Activated CD4-positive, alpha-beta memory T cell treated with anti-CD3 and anti-CD28 coated beads, Interleukin-2, amount 10 ng/mL, durations not matched to agents 7 days and 5 days (primary cell): ENCODE measurements around the gene ARV1. TPM values are rescaled to one million over a fixed set of nuclear protein-coding genes. Genes with fewer than 3 reads are reported as not detected.

Source experiments
- CTCF ChIA-PET: fragments of 350-600 bp; sonication (Branson Sonifier 250); formaldehyde crosslinking; loops from one replicate; lab custom pipeline; 2021; ENCODE audit warnings: antibody characterized with exemption, inconsistent platforms; lab: Charles Lee
- POLR2A ChIA-PET: fragments of 350-600 bp; sonication (Branson Sonifier 250); formaldehyde crosslinking; loops from one replicate; lab custom pipeline; 2021; ENCODE audit warnings: antibody characterized with exemption; lab: Charles Lee
- DNase-seq: peaks from one replicate; pipeline ENCODE4 v3.0.0-alpha.2; 2020
- H3K27ac Mint-ChIP-seq: one replicate; pipeline ENCODE4 v1.8.0; 2021; ENCODE audit warnings: mild to moderate bottlenecking, mixed read lengths
- H3K27me3 Mint-ChIP-seq: one replicate; pipeline ENCODE4 v1.8.0; 2021; ENCODE audit warnings: mixed read lengths
- H3K36me3 Mint-ChIP-seq: one replicate; pipeline ENCODE4 v1.8.0; 2021; ENCODE audit warnings: low read depth, mixed read lengths
- H3K4me1 Mint-ChIP-seq: one replicate; pipeline ENCODE4 v1.8.0; 2021; ENCODE audit warnings: mixed read lengths
- H3K4me3 Mint-ChIP-seq: one replicate; pipeline ENCODE4 v1.8.0; 2021; ENCODE audit warnings: mild to moderate bottlenecking, mixed read lengths
- H3K9me3 Mint-ChIP-seq: one replicate; pipeline ENCODE4 v1.8.0; 2021; ENCODE audit warnings: mixed read lengths
- total RNA-seq, 2 experiments: library from RNA; stranded (reverse); gene quantifications; one replicate each; pipeline ENCODE4 v1.2.3, GENCODE V29; 2021

The ARV1 gene
- total RNA-seq = 10 to 100 TPM; 13.2 to 15.3 TPM

DNA sequence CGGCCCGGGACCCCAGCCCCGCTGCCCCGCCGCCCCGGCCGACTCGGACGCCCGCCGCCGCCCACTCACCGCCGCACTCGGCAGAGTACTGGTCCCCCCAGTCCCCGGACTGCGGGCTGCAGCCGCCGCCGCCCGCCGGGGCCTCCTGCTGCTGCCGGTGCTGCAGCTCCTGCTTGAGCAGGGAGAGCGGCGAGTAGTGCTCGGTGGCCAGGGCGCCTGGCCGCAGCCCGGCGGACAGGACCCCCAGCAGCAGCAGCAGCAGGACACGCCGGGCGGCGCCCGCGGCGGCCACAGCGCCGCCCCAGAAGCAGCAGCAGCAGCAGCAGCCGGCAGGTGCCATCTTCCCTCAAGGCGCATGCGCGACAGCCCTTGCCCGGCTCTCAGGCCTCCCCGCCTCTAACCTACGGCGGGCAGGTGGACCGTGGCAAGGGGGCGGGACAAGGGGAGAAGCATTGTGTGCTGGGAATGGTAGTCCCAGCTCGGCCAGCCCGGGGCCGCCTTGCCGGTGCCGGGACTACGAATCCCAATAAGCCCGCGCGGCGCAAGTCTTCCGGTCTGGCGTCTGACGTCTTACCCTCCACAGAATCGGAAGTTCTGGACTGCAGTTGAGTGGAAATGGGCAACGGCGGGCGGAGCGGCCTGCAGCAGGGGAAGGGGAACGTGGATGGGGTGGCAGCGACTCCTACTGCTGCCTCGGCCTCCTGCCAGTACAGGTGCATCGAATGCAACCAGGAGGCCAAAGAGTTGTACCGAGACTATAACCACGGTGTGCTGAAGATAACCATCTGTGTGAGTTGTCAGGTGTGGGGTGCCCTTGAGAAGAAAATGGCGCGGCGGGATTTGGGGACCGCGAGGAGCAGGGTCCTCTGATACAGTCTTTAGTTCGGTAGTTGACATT lies at the start of gene ARV1, which contains the start of gene TTC13:
Gene ARV1 (plus strand): TSS at position 604 of the 898 bp plus-strand sequence. CDS start 12 bp downstream, at position 616.
Gene TTC13 (minus strand): TSS at position 371 of the 898 bp plus-strand sequence. CDS start 31 bp downstream, at position 340.
- Mint-ChIP-seq H3K4me1 (peaks cover 34% of the 10 kb centered on the region), H3K27ac (peak within 1 kb of the TSS; percentile 98), H3K27me3 (no peaks in the 10 kb centered on the region), H3K36me3 (peaks cover 30% of the 10 kb centered on the region), H3K4me3 (peak within 1 kb of the TSS; percentile 96), H3K9me3 (no peaks in the 10 kb centered on the region)
- ChIA-PET CTCF (interaction anchor here (0.6 to 2.1 kb wide), 12 partner anchors 8 to 335 kb away, joined by 3 to 9 read pairs (median 3); no protein-coding TSS in a partner anchor), POLR2A (interaction anchor here (0.6 to 3.8 kb wide), 11 partner anchors 9 to 551 kb away, joined by 3 to 18 read pairs (median 4); partner anchors contain the start of genes EXOC8, FAM89A and SPRTN)
- DNase-seq = peak; percentile 98

DNA sequence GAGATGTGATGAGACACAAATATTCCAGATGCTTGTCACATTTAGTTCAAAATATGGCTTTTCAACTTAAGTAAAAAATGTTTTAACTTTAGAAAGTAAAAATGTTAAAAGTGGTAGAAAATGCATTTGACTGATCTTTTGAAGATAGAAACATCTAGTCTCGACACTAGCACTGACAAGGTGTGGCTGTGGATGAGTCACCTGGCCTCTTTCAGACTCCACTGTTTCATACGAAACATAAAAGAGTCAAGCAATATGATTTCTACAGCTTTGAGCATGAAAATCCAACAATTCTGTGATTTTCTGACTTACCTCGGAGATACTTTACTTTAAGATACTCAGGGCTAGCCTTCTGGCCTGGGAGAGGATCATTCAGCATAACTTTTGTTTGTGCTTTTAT lies 47.9 kb upstream of the ARV1 start:
- no peak overlapping the region for H3K4me3 Mint-ChIP-seq
- H3K27ac Mint-ChIP-seq = no peak overlapping the region
- DNase-seq = no peak
- no peaks in the 10 kb centered on the region for H3K9me3 Mint-ChIP-seq
- ChIA-PET CTCF (no interaction called here), POLR2A (no interaction called here)
- H3K36me3 Mint-ChIP-seq = peaks cover 35% of the 10 kb centered on the region
- peaks cover 5% of the 10 kb centered on the region for H3K4me1 Mint-ChIP-seq
- H3K27me3 Mint-ChIP-seq = no peaks in the 10 kb centered on the region

- POLR2A ChIA-PET = no interaction called here
- no peak for DNase-seq
- H3K27ac Mint-ChIP-seq = no peak overlapping the region
- CTCF ChIA-PET = no interaction called here
- peaks cover 45% of the 10 kb centered on the region for H3K36me3 Mint-ChIP-seq
- no peaks in the 10 kb centered on the region for H3K27me3 Mint-ChIP-seq
- H3K4me1 Mint-ChIP-seq = peaks cover 26% of the 10 kb centered on the region
- H3K9me3 Mint-ChIP-seq = no peaks in the 10 kb centered on the region
- no peak overlapping the region for H3K4me3 Mint-ChIP-seq
Measured at GRCh38 chr1:230935852-230936251, 43.0 kb upstream of the ARV1 start.

DNA sequence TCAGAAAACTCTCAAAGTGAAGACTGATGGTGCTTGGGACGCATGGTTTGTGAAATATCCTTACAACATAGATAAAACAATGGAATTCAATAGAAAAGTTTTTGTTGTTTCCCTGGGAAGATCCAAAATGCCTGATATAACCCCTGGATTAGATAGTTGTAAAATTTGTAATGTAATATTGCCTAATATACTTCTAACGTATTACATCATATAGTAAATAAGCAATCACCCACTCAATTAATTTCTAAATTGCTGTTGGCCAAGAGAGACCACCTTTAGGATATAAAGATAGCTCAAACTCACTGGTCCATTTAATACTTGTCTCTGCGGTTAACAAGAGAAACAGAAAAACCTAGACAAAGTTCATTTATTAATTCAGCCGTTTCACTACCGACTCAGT lies 42.4 kb upstream of the ARV1 start:
- POLR2A ChIA-PET = no interaction called here
- Mint-ChIP-seq H3K4me3 (no peak overlapping the region), H3K27me3 (no peaks in the 10 kb centered on the region), H3K9me3 (no peaks in the 10 kb centered on the region), H3K27ac (no peak overlapping the region), H3K36me3 (peaks cover 42% of the 10 kb centered on the region), H3K4me1 (peaks cover 22% of the 10 kb centered on the region)
- CTCF ChIA-PET = no interaction called here
- no peak for DNase-seq

DNA sequence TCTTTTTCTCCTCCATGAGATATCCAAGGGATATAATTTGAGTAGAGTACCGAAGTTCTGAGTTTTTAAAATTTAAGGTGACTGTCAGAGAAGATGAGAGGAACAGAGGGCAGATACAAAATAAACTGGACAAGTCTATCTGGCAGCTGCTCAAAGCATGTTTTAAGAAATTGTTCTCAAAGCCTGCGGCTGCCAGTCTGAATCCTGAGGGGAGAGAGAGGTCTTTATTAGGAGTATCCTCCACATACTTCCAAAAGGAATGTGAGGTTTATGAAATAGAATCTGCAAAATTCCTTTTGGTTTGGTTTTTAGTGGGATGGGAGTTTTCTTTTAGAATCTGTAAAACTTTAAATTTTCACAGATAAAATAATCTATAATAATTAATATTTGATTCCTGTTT lies 41.5 kb upstream of the ARV1 start:
- H3K4me1 Mint-ChIP-seq = peaks cover 22% of the 10 kb centered on the region
- no peak overlapping the region for H3K4me3 Mint-ChIP-seq
- H3K27ac Mint-ChIP-seq = no peak overlapping the region
- H3K27me3 Mint-ChIP-seq = no peaks in the 10 kb centered on the region
- POLR2A ChIA-PET = no interaction called here
- DNase-seq = no peak
- H3K36me3 Mint-ChIP-seq = peaks cover 44% of the 10 kb centered on the region
- no peaks in the 10 kb centered on the region for H3K9me3 Mint-ChIP-seq
- CTCF ChIA-PET = no interaction called here

DNA sequence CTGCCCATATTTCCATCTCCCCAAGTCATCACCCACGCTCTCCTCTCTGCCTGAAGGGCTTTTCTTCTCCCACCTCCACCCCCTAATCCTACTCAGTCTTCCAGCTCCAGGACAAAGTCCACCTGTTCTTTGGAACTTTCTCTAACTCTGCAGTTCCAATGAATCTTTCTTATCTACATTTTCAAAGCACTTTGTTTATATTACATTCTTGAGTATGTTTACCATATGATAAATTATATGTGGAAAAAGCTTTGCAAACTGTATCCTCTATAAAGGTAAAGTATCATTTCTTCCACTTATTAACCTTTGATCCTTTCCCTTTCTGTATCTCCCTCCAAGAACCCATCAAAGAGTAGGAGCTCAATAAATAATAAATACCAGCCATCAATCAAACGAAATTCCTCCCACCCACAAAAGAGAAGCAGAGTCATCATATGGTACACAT lies 39.9 kb upstream of the ARV1 start:
- POLR2A ChIA-PET = no interaction called here
- Mint-ChIP-seq H3K4me3 (no peak overlapping the region), H3K36me3 (peaks cover 47% of the 10 kb centered on the region), H3K27ac (no peak overlapping the region), H3K27me3 (no peaks in the 10 kb centered on the region), H3K9me3 (no peaks in the 10 kb centered on the region), H3K4me1 (peaks cover 24% of the 10 kb centered on the region)
- CTCF ChIA-PET = no interaction called here
- no peak for DNase-seq

DNA sequence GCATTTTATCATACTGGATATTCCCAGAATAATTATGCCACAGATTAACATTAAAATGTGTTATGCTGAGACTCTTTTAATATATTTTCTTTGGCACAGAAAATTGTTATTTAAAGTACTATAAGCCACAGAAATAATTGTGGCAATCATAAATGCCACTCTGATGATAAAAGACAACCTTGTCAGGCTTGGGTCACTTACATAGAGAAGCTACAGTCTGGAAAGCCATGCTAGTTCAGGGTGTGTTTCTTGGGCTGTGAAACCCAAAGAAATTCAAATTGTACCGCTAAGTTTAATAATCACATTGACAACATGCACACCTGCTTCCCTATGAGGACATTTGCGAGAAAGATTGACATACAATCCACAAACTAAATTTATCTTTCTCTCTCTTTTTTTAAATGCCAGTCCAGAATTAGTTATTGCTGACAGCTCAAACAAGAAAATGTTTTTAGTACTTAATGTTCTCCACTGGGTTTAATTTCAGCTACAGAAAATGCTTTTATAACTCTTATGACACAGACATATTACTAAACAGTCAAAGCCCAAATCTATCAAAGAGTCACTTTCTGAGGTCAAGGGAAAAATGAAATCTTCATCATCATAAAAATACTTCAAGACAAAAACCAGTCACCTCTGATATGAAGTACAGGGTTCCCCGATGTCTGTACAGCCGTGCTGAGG lies 38.9 kb upstream of the ARV1 start:
- no peaks in the 10 kb centered on the region for H3K9me3 Mint-ChIP-seq
- CTCF ChIA-PET = no interaction called here
- peaks cover 54% of the 10 kb centered on the region for H3K36me3 Mint-ChIP-seq
- H3K4me3 Mint-ChIP-seq = no peak overlapping the region
- no peaks in the 10 kb centered on the region for H3K27me3 Mint-ChIP-seq
- no peak overlapping the region for H3K27ac Mint-ChIP-seq
- peaks cover 24% of the 10 kb centered on the region for H3K4me1 Mint-ChIP-seq
- no peak for DNase-seq
- POLR2A ChIA-PET = interaction anchor here (1.5 kb wide), 1 partner anchor 8 kb away, joined by 4 read pairs; no protein-coding TSS in a partner anchor

- ChIA-PET POLR2A (interaction anchor here (1.5 kb wide), 1 partner anchor 9 kb away, joined by 4 read pairs; no protein-coding TSS in a partner anchor), CTCF (no interaction called here)
- Mint-ChIP-seq H3K36me3 (peaks cover 54% of the 10 kb centered on the region), H3K4me1 (peaks cover 24% of the 10 kb centered on the region), H3K27me3 (no peaks in the 10 kb centered on the region), H3K27ac (no peak overlapping the region), H3K9me3 (no peaks in the 10 kb centered on the region), H3K4me3 (no peak overlapping the region)
- DNase-seq = no peak
Measured at GRCh38 chr1:230940848-230941247, 38.0 kb upstream of the ARV1 start.

GRCh38 chr1:230943048-230943593 lies 35.8 kb upstream of the ARV1 start:
- no peaks in the 10 kb centered on the region for H3K27me3 Mint-ChIP-seq
- no peaks in the 10 kb centered on the region for H3K9me3 Mint-ChIP-seq
- no peak overlapping the region for H3K4me3 Mint-ChIP-seq
- DNase-seq = no peak
- ChIA-PET POLR2A (no interaction called here), CTCF (no interaction called here)
- H3K27ac Mint-ChIP-seq = no peak overlapping the region
- H3K36me3 Mint-ChIP-seq = peaks cover 51% of the 10 kb centered on the region
- H3K4me1 Mint-ChIP-seq = peaks cover 11% of the 10 kb centered on the region

- CTCF ChIA-PET = no interaction called here
- DNase-seq = no peak
- Mint-ChIP-seq H3K27me3 (no peaks in the 10 kb centered on the region), H3K4me3 (no peak overlapping the region), H3K4me1 (no peaks in the 10 kb centered on the region), H3K9me3 (no peaks in the 10 kb centered on the region), H3K36me3 (peaks cover 38% of the 10 kb centered on the region), H3K27ac (no peak overlapping the region)
- POLR2A ChIA-PET = no interaction called here
Measured at GRCh38 chr1:230948301-230948700, 30.6 kb upstream of the ARV1 start.

DNA sequence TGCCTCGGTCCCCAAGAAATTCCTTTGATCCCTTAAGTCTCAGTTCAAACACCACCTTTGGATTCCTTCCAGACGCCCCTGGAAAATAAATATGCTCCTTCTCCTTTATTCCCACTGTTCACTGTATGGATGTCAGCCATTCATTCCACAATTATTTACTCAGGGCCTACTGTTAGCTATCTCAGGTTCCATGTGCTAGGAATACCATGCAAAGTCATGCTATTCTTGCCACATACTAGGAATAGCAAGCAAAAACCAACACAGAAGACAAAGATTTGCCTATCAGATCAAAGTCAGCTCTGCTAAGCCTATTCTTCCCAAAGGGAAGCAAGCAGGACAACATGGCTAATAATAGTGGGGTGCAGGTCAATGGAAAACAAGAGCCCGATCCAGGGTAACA lies 30.0 kb upstream of the ARV1 start:
- no peaks in the 10 kb centered on the region for H3K9me3 Mint-ChIP-seq
- peaks cover 39% of the 10 kb centered on the region for H3K36me3 Mint-ChIP-seq
- DNase-seq = no peak
- H3K27me3 Mint-ChIP-seq = no peaks in the 10 kb centered on the region
- no peak overlapping the region for H3K4me3 Mint-ChIP-seq
- no peaks in the 10 kb centered on the region for H3K4me1 Mint-ChIP-seq
- no peak overlapping the region for H3K27ac Mint-ChIP-seq
- ChIA-PET CTCF (no interaction called here), POLR2A (no interaction called here)

GRCh38 chr1:230950404-230950803 lies 28.5 kb upstream of the ARV1 start:
- Mint-ChIP-seq H3K36me3 (peaks cover 36% of the 10 kb centered on the region), H3K4me3 (no peak overlapping the region), H3K27me3 (no peaks in the 10 kb centered on the region), H3K27ac (no peak overlapping the region), H3K9me3 (no peaks in the 10 kb centered on the region), H3K4me1 (no peaks in the 10 kb centered on the region)
- POLR2A ChIA-PET = interaction anchor here (1.0 kb wide), 1 partner anchor 23 kb away, joined by 3 read pairs; no protein-coding TSS in a partner anchor
- no peak for DNase-seq
- CTCF ChIA-PET = interaction anchor here (0.7 kb wide), 1 partner anchor 18 kb away, joined by 3 read pairs; no protein-coding TSS in a partner anchor
